Astrocyte (in vitro differentiated cells and primary cell): ENCODE measurements around the gene RALBP1. TPM values are rescaled to one million over a fixed set of nuclear protein-coding genes. Genes with fewer than 3 reads are reported as not detected.

Experiments
- DNase-seq: peaks from one replicate; pipeline ENCODE4 v3.0.0-alpha.2; 2010; ENCODE audit warnings: low read depth
- FAIRE-seq: peaks from 2 replicates; lab custom pipeline; 2011; peaks lifted over from hg19 to GRCh38; lab: Jason Lieb, UNC
- H2AFZ ChIP-seq: 2 replicates; pipeline ENCODE4 v1.6.0; 2012; ENCODE audit warnings: low read depth, low read length, inconsistent platforms
- H3K27ac ChIP-seq: 2 replicates; pipeline ENCODE4 v1.5.1; 2011; ENCODE audit warnings: low read depth, low read length, inconsistent platforms
- H3K27me3 ChIP-seq: 2 replicates; pipeline ENCODE4 v1.6.0; 2011; ENCODE audit warnings: low read length, inconsistent platforms; ENCODE audit not compliant: insufficient read depth
- H3K36me3 ChIP-seq: 2 replicates; pipeline ENCODE4 v1.5.1; 2011; ENCODE audit warnings: low read length, inconsistent platforms; ENCODE audit not compliant: insufficient read depth
- H3K4me1 ChIP-seq: 2 replicates; pipeline ENCODE4 v1.5.1; 2011; ENCODE audit warnings: low read length, inconsistent platforms; ENCODE audit not compliant: insufficient read depth
- H3K4me2 ChIP-seq: 2 replicates; pipeline ENCODE4 v1.6.0; 2012; ENCODE audit warnings: low read length, inconsistent platforms
- H3K4me3 ChIP-seq: 2 replicates; pipeline ENCODE4 v1.5.1; 2011; ENCODE audit warnings: low read depth, mild to moderate bottlenecking, low read length, inconsistent platforms; ENCODE audit not compliant: insufficient read depth
- H3K79me2 ChIP-seq: 2 replicates; pipeline ENCODE4 v1.6.0; 2012; ENCODE audit warnings: mild to moderate bottlenecking, low read length, inconsistent platforms; ENCODE audit not compliant: insufficient read depth
- H3K9ac ChIP-seq: 2 replicates; pipeline ENCODE4 v1.6.0; 2012; ENCODE audit warnings: mild to moderate bottlenecking, low read length, inconsistent platforms
- H3K9me3 ChIP-seq: 2 replicates; pipeline ENCODE4 v1.5.1; 2012; ENCODE audit warnings: low read depth, mild to moderate bottlenecking, low read length, inconsistent platforms; ENCODE audit not compliant: insufficient read depth
- H4K20me1 ChIP-seq: 2 replicates; pipeline ENCODE4 v1.6.0; 2012; ENCODE audit warnings: low read length, inconsistent platforms; ENCODE audit not compliant: insufficient read depth
- H3K27ac Mint-ChIP-seq: one replicate; pipeline ENCODE4 v1.8.0; 2021; ENCODE audit warnings: mild to moderate bottlenecking, mixed read lengths; ENCODE audit not compliant: unreplicated experiment
- H3K27me3 Mint-ChIP-seq: one replicate; pipeline ENCODE4 v1.8.0; 2021; ENCODE audit warnings: low read depth, mixed read lengths; ENCODE audit not compliant: unreplicated experiment
- H3K36me3 Mint-ChIP-seq: one replicate; pipeline ENCODE4 v1.8.0; 2021; ENCODE audit warnings: low read depth, mixed read lengths; ENCODE audit not compliant: unreplicated experiment
- H3K4me1 Mint-ChIP-seq: one replicate; pipeline ENCODE4 v1.8.0; 2021; ENCODE audit warnings: low read depth, mixed read lengths; ENCODE audit not compliant: unreplicated experiment
- H3K4me3 Mint-ChIP-seq: one replicate; pipeline ENCODE4 v1.8.0; 2021; ENCODE audit warnings: mild to moderate bottlenecking, moderate library complexity, mixed read lengths; ENCODE audit not compliant: unreplicated experiment
- H3K9me3 Mint-ChIP-seq: one replicate; pipeline ENCODE4 v1.8.0; 2021; ENCODE audit warnings: mild to moderate bottlenecking, mixed read lengths; ENCODE audit not compliant: unreplicated experiment
- CTCF ChIP-seq: IDR thresholded peaks from 2 replicates; pipeline ENCODE4 v1.5.1; 2011; ENCODE audit warnings: low read depth, mild to moderate bottlenecking, inconsistent platforms, low read length, moderate library complexity; ENCODE audit not compliant: insufficient read depth
- EZH2 ChIP-seq: IDR thresholded peaks from 2 replicates; pipeline ENCODE4 v1.6.1; 2012; ENCODE audit warnings: mild to moderate bottlenecking, low read length, inconsistent platforms; ENCODE audit not compliant: insufficient read depth
- total RNA-seq: library from RNA; stranded (reverse); gene quantifications from 2 replicates; pipeline ENCODE4 v1.2.1, GENCODE V29; 2021

Gene RALBP1
- total RNA-seq, 1 donor from 2014 or later: 57.5 TPM

GRCh38 chr18:9531791-9532410, 56.6 kb downstream of the RALBP1 start:
- Histone ChIP-seq H3K4me3 (no peak overlapping the region), H3K9ac (no peak overlapping the region), H3K36me3 (peaks cover 3% of the 10 kb centered on the region), H3K9me3 (no peaks in the 10 kb centered on the region), H4K20me1 (no peaks in the 10 kb centered on the region), H2AFZ (no peak overlapping the region), H3K27me3 (no peaks in the 10 kb centered on the region), H3K27ac (no peak overlapping the region), H3K4me1 (peaks cover 5% of the 10 kb centered on the region), H3K4me2 (no peak overlapping the region), H3K79me2 (no peaks in the 10 kb centered on the region)
- no peaks in the 10 kb centered on the region for H3K27me3 Mint-ChIP-seq
- TF ChIP-seq CTCF (no peak), EZH2 (no peak)
- H3K27ac Mint-ChIP-seq: peak overlapping the region; percentile 67
- FAIRE-seq (no peak), DNase-seq (peak; percentile 26)
- H3K36me3 Mint-ChIP-seq: peaks cover 65% of the 10 kb centered on the region
- H3K4me1 Mint-ChIP-seq: peaks cover 17% of the 10 kb centered on the region
- peak overlapping the region; percentile 34 for H3K4me3 Mint-ChIP-seq
- peaks cover 19% of the 10 kb centered on the region for H3K9me3 Mint-ChIP-seq

GRCh38 chr18:9534844-9535243, 59.5 kb downstream of the RALBP1 start:
- no peak overlapping the region for H3K27ac Mint-ChIP-seq
- H3K36me3 ChIP-seq: peaks cover 3% of the 10 kb centered on the region
- H2AFZ ChIP-seq: no peak overlapping the region
- no peaks in the 10 kb centered on the region for H3K27me3 ChIP-seq
- no peak overlapping the region for H3K4me3 Mint-ChIP-seq
- no peak overlapping the region for H3K4me2 ChIP-seq
- H3K27me3 Mint-ChIP-seq: no peaks in the 10 kb centered on the region
- H3K4me1 ChIP-seq: peaks cover 13% of the 10 kb centered on the region
- peaks cover 17% of the 10 kb centered on the region for H3K4me1 Mint-ChIP-seq
- no peaks in the 10 kb centered on the region for H3K9me3 ChIP-seq
- no peak for FAIRE-seq
- DNase-seq: no peak
- no peak overlapping the region for H3K4me3 ChIP-seq
- no peaks in the 10 kb centered on the region for H3K79me2 ChIP-seq
- TF ChIP-seq CTCF: no peak
- no peak for TF ChIP-seq EZH2
- no peak overlapping the region for H3K27ac ChIP-seq
- H3K9me3 Mint-ChIP-seq: peaks cover 2% of the 10 kb centered on the region
- peaks cover 5% of the 10 kb centered on the region for H4K20me1 ChIP-seq
- H3K9ac ChIP-seq: no peak overlapping the region
- peaks cover 46% of the 10 kb centered on the region for H3K36me3 Mint-ChIP-seq

GRCh38 chr18:9535430-9535991, 60.2 kb downstream of the RALBP1 start:
- peak overlapping the region; percentile 23 for H3K27ac ChIP-seq
- Mint-ChIP-seq H3K4me3 (peak overlapping the region; percentile 27), H3K9me3 (no peaks in the 10 kb centered on the region), H3K27ac (peak overlapping the region; percentile 75), H3K27me3 (no peaks in the 10 kb centered on the region), H3K36me3 (peaks cover 45% of the 10 kb centered on the region), H3K4me1 (peaks cover 17% of the 10 kb centered on the region)
- no peaks in the 10 kb centered on the region for H3K9me3 ChIP-seq
- H3K27me3 ChIP-seq: no peaks in the 10 kb centered on the region
- peak overlapping the region; percentile 45 for H3K9ac ChIP-seq
- no peak overlapping the region for H2AFZ ChIP-seq
- peaks cover 7% of the 10 kb centered on the region for H4K20me1 ChIP-seq
- peak overlapping the region; percentile 63 for H3K4me2 ChIP-seq
- peak overlapping the region; percentile 0 for H3K4me3 ChIP-seq
- H3K36me3 ChIP-seq: peaks cover 3% of the 10 kb centered on the region
- TF ChIP-seq CTCF: no peak
- TF ChIP-seq EZH2: no peak
- DNase-seq (peak; percentile 83), FAIRE-seq (peak; percentile 89)
- peaks cover 13% of the 10 kb centered on the region for H3K4me1 ChIP-seq
- H3K79me2 ChIP-seq: no peaks in the 10 kb centered on the region
